Adipose tissue (tissue), 3 donors: Measurements from ENCODE around the gene ENTHD1. TPM values are rescaled to one million over a fixed set of nuclear protein-coding genes. Genes with fewer than 3 reads are reported as not detected.
"Not testable (repeated sequence)": the region's sequence is repeated elsewhere in the genome, so short reads cannot be mapped to it uniquely, and the experiment has no call there.

Experiments
- H3K27ac ChIP-seq: one replicate; pipeline ENCODE4 v1.5.1; 2013; ENCODE audit warnings: low read depth, low read length
- WGBS, 3 donors: extraction: QIAGEN DNeasy Blood & Tissue Kit; methylation state at CpG; one replicate each; pipeline ENCODE4 v1.1.7; 2013; 5-methylcytosine and 5-hydroxymethylcytosine counted together
- polyA plus RNA-seq, 3 donors: library from polyadenylated mRNA; stranded (reverse); fragments of 200-250 nt; gene quantifications; one replicate each; pipeline ENCODE4 v1.2.3, GENCODE V29; 2013
- donor health status: healthy with polysubstance abuse.
- donor health status: Bipolar disorder and iron deficiency.
- donor health status: healthy.

Gene ENTHD1
- polyA plus RNA-seq, 3 donors, result not detected

DNA sequence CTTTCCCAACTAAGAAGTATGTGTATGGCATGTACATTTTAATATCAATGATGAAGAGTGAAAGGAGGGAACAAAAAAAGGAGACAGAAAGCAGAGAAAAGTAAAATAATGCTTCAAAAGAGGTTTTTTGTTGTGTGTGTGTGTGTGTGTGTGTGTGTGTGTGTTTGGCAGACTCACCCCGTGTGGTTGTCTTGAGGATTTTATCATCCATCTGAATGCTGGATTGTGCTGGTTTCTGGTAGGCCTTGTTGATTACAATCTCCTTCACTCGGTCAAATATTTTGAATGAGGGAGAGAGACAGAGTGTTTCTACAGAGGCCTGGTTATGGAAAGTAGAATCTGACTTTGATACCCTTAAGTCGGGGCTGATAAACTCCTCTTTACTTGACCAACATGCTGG, 128.5 kb downstream of the ENTHD1 start:
- H3K27ac ChIP-seq, result no peak overlapping the region
- 66 to 79% (median 75%) methylated on average over 3 of the region's 3 CpGs for WGBS, 3 donors

DNA sequence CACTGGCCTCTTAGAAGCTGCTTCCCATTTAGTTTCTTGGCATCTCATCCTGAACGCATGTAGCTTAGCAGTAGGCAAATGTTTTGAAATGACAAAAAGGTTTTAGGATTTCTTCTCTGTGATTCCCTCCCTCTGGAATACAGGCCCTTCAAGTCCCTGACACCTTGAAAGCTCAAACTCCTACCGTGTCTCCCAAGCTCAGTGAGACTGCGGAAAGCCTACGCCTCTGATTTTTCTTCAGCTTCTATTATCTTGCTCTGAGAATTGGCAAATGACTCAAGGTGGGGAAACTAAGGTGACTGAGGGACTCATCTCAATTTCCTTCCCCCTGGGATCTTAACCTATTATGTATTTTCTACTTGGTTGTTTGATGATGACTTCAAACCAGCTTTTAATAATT, 130.3 kb downstream of the ENTHD1 start:
- WGBS, 3 donors, result 76 to 84% (median 82%) methylated on average over 4 of the region's 4 CpGs

DNA sequence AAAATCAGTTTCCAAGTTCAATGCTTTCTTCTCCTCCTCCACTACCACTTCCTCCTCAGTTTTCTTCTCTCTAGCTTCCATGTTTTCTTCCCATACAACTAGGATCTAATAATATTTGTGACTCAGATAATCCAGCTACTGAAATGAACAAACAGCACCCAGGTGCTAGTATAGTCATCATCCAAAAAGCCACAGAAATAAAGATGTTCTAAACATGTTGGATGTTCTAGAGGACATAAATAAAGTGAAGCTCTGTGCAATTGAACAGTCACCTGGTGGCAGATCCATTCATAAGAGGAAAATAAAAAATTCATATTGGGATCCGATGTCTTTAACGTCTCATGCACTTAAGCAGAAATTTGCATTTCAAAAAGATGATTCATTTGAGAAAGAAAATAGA, 142.8 kb downstream of the ENTHD1 start:
- 81 to 86% (median 83%) methylated on average over 2 of the region's 2 CpGs for WGBS, 3 donors
- no peak overlapping the region for H3K27ac ChIP-seq

More for the DNA sequence above, 130.3 kb downstream of the ENTHD1 start:
- H3K27ac ChIP-seq, result no peak overlapping the region

DNA sequence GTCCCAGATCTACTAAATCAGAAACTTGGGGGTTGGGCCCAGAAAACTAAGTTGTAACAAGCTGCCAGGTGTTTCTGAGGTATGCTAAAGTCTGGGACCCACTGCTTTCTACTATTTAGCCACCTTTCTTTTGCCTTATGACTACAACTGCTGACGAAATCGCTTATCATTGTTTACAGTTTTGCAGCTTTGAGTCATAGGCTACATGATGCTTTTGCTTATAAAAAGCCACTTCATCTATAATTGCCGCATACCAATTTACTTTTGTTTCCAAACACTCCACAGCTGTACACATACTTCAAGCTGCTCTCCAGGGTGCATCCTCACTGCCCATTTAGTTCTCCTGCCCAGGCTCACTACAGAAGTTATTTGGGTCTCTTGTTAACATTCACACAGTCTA, 144.7 kb downstream of the ENTHD1 start:
- 79 to 83% (median 81%) methylated on average over 3 of the region's 3 CpGs for WGBS, 3 donors
- no peak overlapping the region for H3K27ac ChIP-seq

DNA sequence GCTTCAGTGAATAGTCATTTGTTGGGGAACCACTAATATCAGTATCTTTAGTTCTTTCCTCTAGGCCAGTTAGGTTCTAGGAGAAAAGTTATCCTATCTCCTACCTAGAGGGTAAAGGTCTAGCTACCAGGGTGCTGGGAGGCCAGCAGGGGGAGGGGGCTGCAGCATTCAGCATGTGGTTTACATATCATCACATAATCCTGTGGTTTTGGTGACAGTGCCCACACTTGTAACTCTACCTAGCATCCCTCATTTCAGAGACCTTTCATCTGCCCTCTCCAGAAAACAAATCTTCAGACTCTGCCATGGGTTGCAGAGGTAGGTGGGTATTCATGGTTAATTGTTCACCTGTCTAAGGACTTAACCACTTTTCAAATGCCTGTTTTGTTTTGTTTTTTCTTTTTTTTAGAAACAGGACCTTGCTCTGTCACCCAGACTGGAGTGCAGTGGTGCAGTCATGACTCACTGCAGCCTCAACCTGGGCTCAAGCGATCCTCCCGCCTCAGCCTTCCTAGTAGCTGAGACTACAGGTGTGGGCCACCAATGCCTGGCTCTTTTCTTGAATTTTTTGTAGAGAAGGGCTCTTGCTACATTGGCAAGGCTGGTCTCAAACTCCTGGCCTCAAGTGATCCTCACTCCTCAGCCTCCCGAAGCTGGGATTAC, 146.8 kb downstream of the ENTHD1 start:
- WGBS, 3 donors, result 80 to 96% (median 92%) methylated on average over 3 of the region's 3 CpGs
- H3K27ac ChIP-seq, result no peak overlapping the region

DNA sequence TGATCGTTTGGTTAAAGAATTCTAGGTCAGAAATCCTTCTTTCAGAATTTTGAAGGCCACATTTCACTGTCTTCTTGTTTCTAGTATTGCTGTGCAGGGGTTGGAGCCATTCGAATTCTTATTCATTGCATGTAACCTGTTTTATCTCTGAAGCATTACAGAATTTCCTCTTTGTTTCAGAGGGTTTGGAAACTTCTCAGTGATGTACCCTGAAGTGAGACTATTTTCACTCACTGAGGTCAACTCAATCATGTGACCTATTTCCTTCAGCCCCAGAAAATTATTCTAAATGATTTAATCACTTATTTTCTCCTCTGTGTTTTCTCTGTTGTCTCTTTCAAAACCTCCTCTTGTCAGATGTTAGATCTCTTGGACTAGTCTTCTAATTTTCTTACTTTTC, 147.8 kb downstream of the ENTHD1 start:
- WGBS, 3 donors, result 46 to 69% (median 68%) methylated on average over 2 of the region's 2 CpGs
- no peak overlapping the region for H3K27ac ChIP-seq

DNA sequence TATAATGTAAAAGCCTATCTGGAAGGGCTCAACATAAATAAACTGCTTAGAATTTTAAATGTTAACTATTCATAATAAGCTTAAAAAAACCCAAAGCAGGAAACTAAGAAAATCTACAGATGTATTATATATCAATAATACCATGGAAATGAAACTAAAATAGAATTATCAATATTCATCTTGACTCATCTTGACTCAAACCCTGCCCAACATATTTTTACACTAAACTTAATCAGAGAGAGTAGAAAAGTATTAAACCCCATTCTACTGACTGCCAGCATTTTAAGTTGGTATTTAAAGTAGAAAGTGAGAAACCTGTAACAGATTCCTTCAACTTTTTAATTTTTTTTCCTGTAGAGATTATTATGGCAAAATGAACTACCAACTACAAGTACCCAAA, 149.2 kb downstream of the ENTHD1 start:
- H3K27ac ChIP-seq, result no peak overlapping the region

DNA sequence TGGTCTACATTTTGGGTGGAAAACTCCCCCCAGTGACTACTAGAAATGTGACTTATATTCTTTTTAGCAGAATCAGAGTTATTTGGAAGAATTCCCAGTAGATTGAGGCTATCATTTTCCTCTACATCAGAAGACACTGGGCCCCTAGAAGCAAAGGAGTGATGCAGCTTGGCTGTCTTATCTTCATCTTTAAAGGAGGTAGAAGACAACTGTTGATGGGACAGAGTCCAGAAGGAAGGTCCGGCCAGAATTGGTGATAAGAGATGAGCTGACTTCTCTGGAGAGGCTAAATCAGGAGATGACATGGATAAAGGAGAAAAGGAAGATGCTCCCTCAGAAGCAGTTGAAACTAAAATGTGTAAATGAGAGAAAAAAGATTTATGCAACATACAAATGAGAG, 149.6 kb downstream of the ENTHD1 start:
- no peak overlapping the region for H3K27ac ChIP-seq
- WGBS, 3 donors, result 43 to 55% (median 49%) methylated on average over 1 of the region's 1 CpG

DNA sequence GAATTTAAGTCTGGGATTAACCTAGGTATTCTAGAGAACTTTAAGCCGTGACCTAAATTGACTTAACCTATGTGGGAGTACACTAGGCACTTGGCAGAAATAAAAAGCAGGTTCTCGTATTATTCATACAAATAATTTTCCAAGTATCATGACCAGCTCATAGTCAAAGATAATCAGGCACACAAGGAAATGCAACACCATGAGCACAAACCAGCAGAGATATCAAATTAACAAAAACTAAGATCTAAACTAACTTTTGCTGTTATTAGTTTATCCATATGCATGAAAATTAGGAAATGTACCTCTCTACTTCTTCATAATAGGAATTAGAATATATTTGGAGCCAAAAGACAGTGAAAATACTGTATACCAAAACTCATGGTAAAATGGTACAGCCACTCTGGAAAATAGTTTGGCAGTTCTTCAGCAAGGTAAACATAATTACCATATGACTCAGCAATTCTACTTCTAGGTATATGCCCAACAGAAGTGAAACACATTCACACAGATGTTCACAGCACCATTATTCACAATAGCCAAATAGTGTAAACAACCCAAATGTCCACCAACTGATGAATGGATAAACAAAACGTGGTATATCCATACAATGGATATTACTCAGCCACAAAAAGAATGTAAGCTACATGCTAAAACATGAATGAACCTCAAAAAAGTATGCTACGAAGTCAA, 154.1 kb downstream of the ENTHD1 start:
- WGBS, 3 donors, result 73 to 77% (median 74%) methylated on average over 4 of the region's 4 CpGs
- no peak overlapping the region for H3K27ac ChIP-seq

DNA sequence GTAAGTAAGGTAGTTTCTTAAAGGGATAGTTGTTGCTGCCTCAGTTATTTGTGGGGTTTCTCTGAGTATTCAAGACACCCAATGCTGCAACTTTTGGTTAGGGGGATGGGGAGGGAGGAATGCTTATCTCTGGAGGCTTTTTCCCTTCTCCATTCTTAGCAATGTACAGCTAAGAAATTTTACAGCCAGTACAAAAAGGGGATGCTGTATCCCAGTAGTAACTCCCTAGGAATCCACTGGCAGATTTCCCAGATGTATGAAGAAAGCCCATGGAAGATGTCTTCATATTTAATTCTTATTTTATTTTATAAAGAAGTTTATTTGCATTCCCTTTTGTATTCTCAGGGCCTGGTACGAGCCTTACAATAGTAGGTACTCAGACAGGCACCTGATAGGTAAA, 154.8 kb downstream of the ENTHD1 start:
- WGBS, 3 donors, result 53 to 71% (median 61%) methylated on average over 1 of the region's 1 CpG
- H3K27ac ChIP-seq, result no peak overlapping the region

DNA sequence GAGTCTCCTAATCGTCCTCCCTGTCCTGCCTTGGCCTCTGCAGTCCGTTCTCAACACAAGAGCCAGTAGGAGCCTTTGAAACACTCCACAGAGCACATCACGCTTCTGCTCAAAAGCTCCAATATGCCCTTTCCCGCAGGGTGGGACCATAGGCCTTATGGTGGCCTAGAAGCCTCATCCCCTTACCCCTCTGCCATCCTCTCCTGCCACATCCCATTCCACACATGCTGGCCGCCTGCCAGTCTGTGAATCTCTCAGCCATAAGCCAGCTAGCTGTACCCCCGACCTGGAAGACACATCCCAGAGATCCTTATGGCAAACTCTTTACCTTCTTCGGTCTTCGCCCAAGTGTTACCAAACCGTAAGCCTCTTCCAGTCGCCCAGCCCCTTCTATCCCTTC, 157.8 kb downstream of the ENTHD1 start:
- 82 to 84% (median 82%) methylated on average over 10 of the region's 10 CpGs for WGBS, 3 donors
- H3K27ac ChIP-seq, result no peak overlapping the region

DNA sequence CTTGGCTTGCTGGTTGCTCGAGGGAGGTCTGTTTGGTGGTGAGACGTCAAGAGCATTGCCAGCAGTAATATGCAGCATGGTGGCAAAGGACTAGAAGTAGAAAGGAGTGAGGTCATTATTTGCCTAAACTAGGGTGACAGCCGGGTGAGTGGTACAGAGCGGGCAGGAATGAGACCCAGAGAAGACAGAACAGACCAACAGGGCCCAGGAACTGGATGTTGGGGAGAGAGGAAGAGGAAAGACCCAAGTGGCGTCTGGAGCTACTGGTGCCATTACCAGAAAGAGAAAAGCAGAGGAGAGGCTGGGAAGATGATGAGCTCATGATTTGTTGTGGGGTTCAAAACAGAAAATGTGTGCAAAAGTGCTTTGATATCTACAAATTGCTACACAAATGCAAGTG, 158.7 kb downstream of the ENTHD1 start:
- 75 to 84% (median 77%) methylated on average over 5 of the region's 5 CpGs for WGBS, 3 donors
- no peak overlapping the region for H3K27ac ChIP-seq

DNA sequence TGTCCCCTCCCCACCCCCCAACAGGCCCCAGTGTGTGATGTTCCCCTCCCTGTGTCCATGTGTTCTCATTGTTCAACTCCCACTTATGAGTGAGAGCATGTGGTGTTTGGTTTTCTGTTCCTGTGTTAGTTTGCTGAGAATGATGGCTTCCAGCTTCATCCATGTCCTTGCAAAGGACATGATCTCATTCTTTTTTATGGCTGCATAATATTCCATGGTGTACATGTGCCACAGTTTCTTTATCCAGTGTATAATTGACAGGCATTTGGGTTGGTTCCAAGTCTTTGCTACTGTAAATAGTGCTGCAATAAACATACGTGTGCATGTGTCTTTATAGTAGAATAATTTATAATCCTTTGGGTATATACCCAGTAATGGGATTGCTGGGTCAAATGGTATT, 159.5 kb downstream of the ENTHD1 start:
- 59 to 78% (median 73%) methylated on average over 1 of the region's 1 CpG for WGBS, 3 donors
- not testable (repeated sequence) for H3K27ac ChIP-seq

DNA sequence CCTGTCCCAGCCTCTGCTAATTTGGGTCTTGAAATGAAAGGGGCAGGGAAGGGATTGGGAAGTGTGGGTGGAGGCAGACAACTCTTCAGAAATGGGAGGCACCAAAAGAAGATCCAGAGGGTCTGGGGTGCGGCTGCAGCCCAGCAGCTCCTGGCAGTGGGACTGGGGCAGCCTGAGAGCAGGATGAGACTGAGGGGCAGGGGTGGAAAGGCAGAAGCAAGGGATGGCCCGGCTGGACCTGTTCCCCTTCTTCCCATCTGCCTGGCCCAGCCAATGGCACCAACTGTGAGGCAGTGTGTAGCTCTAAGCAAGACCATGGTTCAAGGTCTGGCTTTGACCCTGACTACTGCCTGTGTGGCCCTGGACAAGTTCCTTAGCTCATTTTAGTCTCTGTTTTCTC, 160.4 kb downstream of the ENTHD1 start:
- 79 to 85% (median 80%) methylated on average over 2 of the region's 2 CpGs for WGBS, 3 donors
- H3K27ac ChIP-seq, result no peak overlapping the region

DNA sequence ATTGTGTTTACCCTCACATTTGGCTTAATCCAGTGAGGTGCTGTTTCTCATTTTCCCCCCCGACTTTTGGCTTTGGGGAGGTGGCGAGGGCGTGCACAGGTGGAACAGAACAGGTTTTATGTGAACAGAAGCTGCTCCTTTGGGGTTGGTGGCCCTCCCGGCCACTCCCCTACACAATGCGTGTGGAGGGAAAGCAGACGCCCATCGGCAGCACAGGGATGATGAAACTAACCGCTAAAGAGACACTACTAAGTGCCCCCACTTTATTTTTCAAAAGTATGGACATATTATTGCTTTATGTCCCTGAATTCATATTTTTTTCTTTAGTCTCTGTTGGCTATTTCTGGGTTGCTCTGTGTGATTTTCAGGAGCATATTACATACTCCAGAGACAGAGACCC, 160.9 kb downstream of the ENTHD1 start:
- H3K27ac ChIP-seq, result no peak overlapping the region
- WGBS, 3 donors, result 62 to 79% (median 73%) methylated on average over 8 of the region's 8 CpGs

DNA sequence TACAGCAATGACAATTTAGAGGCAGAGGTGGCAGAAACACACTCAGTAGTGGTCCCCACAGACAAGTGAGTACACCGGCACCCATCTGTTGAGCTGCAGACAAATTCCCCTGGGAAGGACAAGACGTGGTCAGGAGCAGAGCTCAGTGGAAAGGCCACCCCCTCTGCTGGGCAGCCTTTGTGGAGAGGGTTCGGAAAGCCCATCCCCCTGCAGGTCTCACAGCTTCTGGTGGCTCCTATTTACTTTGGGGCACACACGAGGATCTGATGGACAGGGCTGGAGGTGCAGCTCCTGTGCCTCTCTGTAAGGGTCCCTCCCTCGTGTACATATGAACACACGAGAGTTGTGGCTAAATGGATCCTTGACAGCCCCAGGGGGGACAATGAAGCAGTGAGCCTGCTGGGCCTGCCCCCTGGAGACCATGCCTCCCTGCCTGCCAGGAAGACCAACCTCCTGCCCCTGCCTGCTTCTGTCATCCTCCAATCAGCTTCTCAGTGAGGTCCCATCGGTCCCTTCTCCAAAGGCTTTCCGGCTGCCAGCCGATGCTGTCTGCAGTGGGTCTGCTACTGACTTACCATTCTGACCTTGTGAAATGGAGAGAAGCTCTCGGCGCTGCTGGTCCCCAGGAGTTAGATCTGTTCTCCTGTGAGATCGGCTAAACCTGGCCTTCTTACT, 161.5 kb downstream of the ENTHD1 start:
- 45 to 64% (median 57%) methylated on average over 12 of the region's 12 CpGs for WGBS, 3 donors
- H3K27ac ChIP-seq, result no peak overlapping the region

DNA sequence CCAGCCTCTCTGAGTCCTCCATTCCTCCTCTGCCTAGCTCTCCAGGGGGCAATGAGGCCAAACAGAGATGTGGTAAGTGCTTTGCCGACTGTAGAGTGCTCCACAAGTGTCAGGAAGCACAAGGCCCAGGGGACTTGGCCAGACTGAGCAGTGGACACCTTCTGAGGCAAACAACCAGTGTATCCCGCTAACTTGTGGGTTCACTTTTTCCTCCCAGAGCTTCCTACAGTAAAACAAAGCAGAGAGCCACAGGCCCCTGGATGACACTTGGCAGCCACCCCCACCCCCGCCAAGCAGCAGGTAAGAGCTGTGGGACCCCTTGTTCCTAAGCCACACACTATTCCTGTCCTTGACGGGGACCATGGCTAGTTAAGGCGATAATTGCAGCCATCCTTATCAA, 162.1 kb downstream of the ENTHD1 start:
- 73 to 84% (median 77%) methylated on average over 5 of the region's 5 CpGs for WGBS, 3 donors
- no peak overlapping the region for H3K27ac ChIP-seq

DNA sequence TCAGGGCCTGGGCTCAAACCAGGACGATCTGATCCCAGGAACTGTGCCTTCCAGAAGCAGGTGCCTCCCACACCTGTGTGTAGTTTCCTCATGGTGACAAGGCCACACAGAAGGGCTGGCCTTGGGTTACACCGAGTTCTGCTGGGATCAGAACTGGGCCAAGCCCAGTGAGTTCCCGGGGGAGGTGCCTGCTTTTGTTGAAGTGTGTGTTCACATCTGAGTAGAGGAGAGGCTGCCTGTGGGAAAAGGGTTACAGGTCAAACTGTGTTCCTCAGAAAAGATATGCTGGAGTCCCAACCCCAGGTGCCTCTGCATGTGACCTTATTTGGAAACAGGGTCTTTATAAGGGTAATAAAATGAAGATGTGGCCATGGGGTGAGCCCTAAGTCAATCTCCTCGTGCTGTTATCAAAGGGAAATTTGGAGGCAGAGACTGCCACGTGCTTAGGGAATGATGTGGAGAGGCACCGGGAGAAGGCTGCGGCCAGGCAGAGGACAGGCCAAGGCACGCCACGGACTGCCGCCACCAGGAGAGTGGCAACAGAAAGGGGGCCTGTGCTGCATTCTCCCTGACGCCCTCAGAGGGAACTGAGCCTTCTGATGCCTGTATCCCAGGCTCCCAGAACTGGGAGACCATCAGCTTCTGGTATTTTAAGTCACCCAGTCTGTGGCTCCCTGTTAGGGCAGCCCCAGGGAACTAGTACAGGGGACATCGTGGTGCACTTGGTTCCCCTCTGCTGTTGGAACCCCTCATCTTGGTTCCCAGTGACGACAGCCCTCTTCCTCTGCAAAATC, 164.2 kb downstream of the ENTHD1 start:
- WGBS, 3 donors, result 69 to 81% (median 73%) methylated on average over 13 of the region's 13 CpGs

DNA sequence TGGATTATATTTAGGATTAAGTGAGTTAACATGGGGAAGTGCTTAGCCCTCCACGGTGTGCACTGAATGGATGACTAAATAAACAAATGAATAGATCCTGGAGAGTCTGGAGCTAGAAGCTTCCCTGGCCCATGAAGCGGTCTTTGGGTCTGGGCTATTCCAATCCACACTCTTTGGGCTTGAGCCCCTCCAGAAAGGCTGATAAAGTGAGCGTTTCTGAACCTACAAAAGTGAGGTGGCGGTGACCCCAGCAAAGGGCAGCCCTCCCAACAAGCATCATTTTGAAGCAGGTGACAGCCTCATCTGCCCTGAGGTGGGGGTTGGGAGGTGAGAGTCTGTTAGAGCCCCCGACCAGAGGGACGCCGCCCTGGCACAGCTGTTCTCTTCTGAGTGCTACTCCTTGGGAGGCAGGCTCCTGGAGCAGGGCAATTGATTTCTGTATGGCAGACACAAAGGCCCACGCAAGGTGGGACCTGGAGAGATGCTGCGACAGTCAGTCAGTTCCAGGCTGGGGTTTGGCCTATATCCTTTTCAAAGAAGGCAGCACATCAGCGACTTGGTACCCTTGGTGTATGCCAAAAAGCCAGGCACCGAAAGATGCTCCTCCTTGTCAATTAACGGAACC, 165.2 kb downstream of the ENTHD1 start:
- 79 to 88% (median 86%) methylated on average over 12 of the region's 12 CpGs for WGBS, 3 donors
- no peak overlapping the region for H3K27ac ChIP-seq

More for the DNA sequence above, 164.2 kb downstream of the ENTHD1 start:
- no peak overlapping the region for H3K27ac ChIP-seq
